Loucy (cell line): ENCODE data around the gene C6orf62.
"Not testable (repeated sequence)": the region's sequence is repeated elsewhere in the genome, so short reads cannot be mapped to it uniquely, and the experiment has no call there.

Experiments used
- H2AFZ ChIP-seq: fragments of 200-600 bp; sonication (generic); 2 replicates; pipeline ENCODE4 v1.6.0; 2016; ENCODE audit warnings: antibody characterized with exemption, mild to moderate bottlenecking, low read length, moderate library complexity
- H3F3A ChIP-seq: fragments of 200-600 bp; 2 replicates; pipeline ENCODE4 v1.6.0; 2016; ENCODE audit warnings: antibody characterized with exemption, low read depth, mild to moderate bottlenecking
- H3K27me3 ChIP-seq: fragments of 200-600 bp; sonication (generic); 2 replicates; pipeline ENCODE4 v1.6.1; 2014; ENCODE audit warnings: low read length, mild to moderate bottlenecking; ENCODE audit not compliant: insufficient read depth, poor library complexity, severe bottlenecking
- H3K36me3 ChIP-seq: fragments of 200-600 bp; sonication (generic); 2 replicates; pipeline ENCODE4 v1.6.1; 2016; ENCODE audit warnings: low read length; ENCODE audit not compliant: insufficient read depth
- H3K4me1 ChIP-seq: fragments of 200-600 bp; sonication (generic); 2 replicates; pipeline ENCODE4 v1.5.1; 2014; ENCODE audit warnings: low read length, mild to moderate bottlenecking; ENCODE audit not compliant: insufficient read depth, poor library complexity, severe bottlenecking
- H3K4me2 ChIP-seq: fragments of 200-600 bp; sonication (generic); 2 replicates; pipeline ENCODE4 v1.6.0; 2014; ENCODE audit warnings: antibody characterized with exemption, low read length, low read depth, mild to moderate bottlenecking; ENCODE audit not compliant: poor library complexity, severe bottlenecking
- H3K4me3 ChIP-seq: fragments of 200-600 bp; sonication (generic); 2 replicates; pipeline ENCODE4 v1.5.1; 2014; ENCODE audit warnings: low read length, mild to moderate bottlenecking, mixed read lengths; ENCODE audit not compliant: poor library complexity, severe bottlenecking
- H3K79me2 ChIP-seq: fragments of 200-600 bp; sonication (generic); 2 replicates; pipeline ENCODE4 v1.6.1; 2014; ENCODE audit warnings: low read length; ENCODE audit not compliant: insufficient read depth
- H3K9ac ChIP-seq: fragments of 200-600 bp; sonication (generic); 2 replicates; pipeline ENCODE4 v1.6.0; 2014; ENCODE audit warnings: mild to moderate bottlenecking, low read depth, low read length, moderate library complexity; ENCODE audit not compliant: poor library complexity, severe bottlenecking
- H3K9me2 ChIP-seq: fragments of 200-600 bp; sonication (generic); replicated peaks from 2 replicates; pipeline ENCODE4 v1.6.1; 2016; ENCODE audit warnings: low read depth, low read length, mixed read lengths
- H3K9me3 ChIP-seq: fragments of 200-600 bp; sonication (generic); 2 replicates; pipeline ENCODE4 v1.6.1; 2014; ENCODE audit warnings: mild to moderate bottlenecking, antibody characterized with exemption, low read length, low read depth; ENCODE audit not compliant: insufficient read depth
- H4K20me1 ChIP-seq: fragments of 200-600 bp; sonication (generic); 2 replicates; pipeline ENCODE4 v1.6.0; 2014; ENCODE audit warnings: antibody characterized with exemption, low read length, mild to moderate bottlenecking; ENCODE audit not compliant: insufficient read depth, poor library complexity, severe bottlenecking
- CTCF ChIP-seq: fragments of 200-600 bp; sonication (generic); conservative IDR thresholded peaks from 2 replicates; pipeline ENCODE4 v1.5.1; 2014; ENCODE audit warnings: mild to moderate bottlenecking, antibody characterized with exemption, low read length
- EZH2phosphoT487 ChIP-seq: fragments of 200-600 bp; IDR thresholded peaks from 2 replicates; pipeline ENCODE4 v1.6.1; 2018; ENCODE audit warnings: antibody characterized with exemption, mild to moderate bottlenecking, moderate library complexity, borderline replicate concordance

The C6orf62 gene

GRCh38 chr6:24663189-24663588, 55.8 kb downstream of the C6orf62 start:
- Histone ChIP-seq H3K27me3 (peaks cover 3% of the 10 kb centered on the region), H4K20me1 (peaks cover 26% of the 10 kb centered on the region), H3K36me3 (peaks cover 5% of the 10 kb centered on the region; the same call in 1 of the 2 replicates), H3K4me3 (no peak overlapping the region), H3K4me1 (peaks cover 29% of the 10 kb centered on the region), H3K4me2 (peak overlapping the region; percentile 82), H3K9me2 (no peaks in the 10 kb centered on the region), H3K79me2 (peaks cover 59% of the 10 kb centered on the region), H3F3A (no peaks in the 10 kb centered on the region), H3K9me3 (no peaks in the 10 kb centered on the region), H2AFZ (no peak overlapping the region), H3K9ac (no peak overlapping the region)
- TF ChIP-seq CTCF = no peak
- no peak for TF ChIP-seq EZH2phosphoT487

- Histone ChIP-seq H3K4me3 (no peak overlapping the region), H3F3A (no peaks in the 10 kb centered on the region), H2AFZ (no peak overlapping the region), H4K20me1 (peaks cover 26% of the 10 kb centered on the region), H3K4me2 (no peak overlapping the region), H3K4me1 (peaks cover 23% of the 10 kb centered on the region), H3K9ac (no peak overlapping the region), H3K27me3 (peaks cover 3% of the 10 kb centered on the region), H3K9me3 (no peaks in the 10 kb centered on the region), H3K36me3 (peaks cover 5% of the 10 kb centered on the region; the same call in 1 of the 2 replicates), H3K9me2 (no peaks in the 10 kb centered on the region), H3K79me2 (peaks cover 54% of the 10 kb centered on the region)
- no peak for TF ChIP-seq CTCF
- TF ChIP-seq EZH2phosphoT487 = no peak
Observed at GRCh38 chr6:24662236-24662635, 56.7 kb downstream of the C6orf62 start.

- not testable (repeated sequence) for H3K27me3 ChIP-seq, H3K4me2 ChIP-seq, H3F3A ChIP-seq, H3K9me2 ChIP-seq, H2AFZ ChIP-seq, H3K36me3 ChIP-seq, H3K9me3 ChIP-seq, H3K4me3 ChIP-seq, H3K9ac ChIP-seq
- Histone ChIP-seq H4K20me1 (peaks cover 26% of the 10 kb centered on the region), H3K4me1 (peaks cover 23% of the 10 kb centered on the region), H3K79me2 (peaks cover 56% of the 10 kb centered on the region)
Observed at GRCh38 chr6:24661759-24662158, 57.2 kb downstream of the C6orf62 start.

- H3K79me2 ChIP-seq = peaks cover 54% of the 10 kb centered on the region
- no peaks in the 10 kb centered on the region for H3F3A ChIP-seq
- TF ChIP-seq CTCF = no peak
- TF ChIP-seq EZH2phosphoT487 = no peak
- H3K4me3 ChIP-seq = no peak overlapping the region
- no peaks in the 10 kb centered on the region for H3K9me2 ChIP-seq
- H3K9ac ChIP-seq = no peak overlapping the region
- peaks cover 22% of the 10 kb centered on the region for H3K4me1 ChIP-seq
- H3K9me3 ChIP-seq = no peaks in the 10 kb centered on the region
- H2AFZ ChIP-seq = no peak overlapping the region
- no peaks in the 10 kb centered on the region for H3K27me3 ChIP-seq
- H3K36me3 ChIP-seq = peaks cover 5% of the 10 kb centered on the region; the same call in 1 of the 2 replicates
- H3K4me2 ChIP-seq = no peak overlapping the region
- peaks cover 14% of the 10 kb centered on the region for H4K20me1 ChIP-seq
Observed at GRCh38 chr6:24660105-24660504, 58.8 kb downstream of the C6orf62 start.
